Anterior cingulate cortex (tissue), 58 donors: ENCODE measurements around the gene HS1BP3.

Experiments
- DNase-seq, 58 donors: peaks; one replicate each; lab custom pipeline; 2025; lab: John Stamatoyannopoulos, UW

HS1BP3 gene

DNA sequence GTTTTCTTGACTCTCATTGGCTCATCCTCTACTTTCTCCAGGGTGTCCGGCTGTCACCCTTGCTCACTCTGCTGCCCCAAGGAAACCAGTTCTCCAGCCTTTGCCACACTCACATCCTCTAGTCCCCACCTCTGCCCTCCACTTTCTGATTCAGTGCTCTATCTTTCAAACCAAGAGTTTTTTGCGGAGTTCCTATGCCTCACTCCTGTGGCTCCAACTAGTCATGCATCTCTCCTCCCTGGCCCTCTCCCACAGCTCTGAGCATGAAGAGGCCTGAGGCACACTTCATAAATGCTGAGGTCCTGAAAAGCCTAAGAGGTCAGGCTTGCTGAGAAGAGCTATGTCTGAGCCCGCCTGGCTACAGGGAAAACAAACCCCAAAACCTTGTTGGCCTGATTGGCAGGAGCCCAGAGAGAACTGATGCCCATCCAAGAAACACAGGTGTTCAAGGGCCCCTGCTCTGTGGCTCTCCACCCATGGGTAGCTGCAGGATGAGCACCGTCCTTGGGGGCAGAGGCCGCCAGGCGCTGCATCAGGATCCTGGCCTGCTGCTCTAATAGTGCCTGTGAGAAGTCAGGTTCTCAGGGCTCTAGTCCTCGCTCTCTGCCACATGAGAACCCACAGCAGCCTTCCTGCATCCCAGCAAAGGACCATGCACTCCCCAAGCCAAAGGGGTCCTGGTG lies 42.1 kb downstream of the HS1BP3 start:
- DNase-seq: no peak

DNA sequence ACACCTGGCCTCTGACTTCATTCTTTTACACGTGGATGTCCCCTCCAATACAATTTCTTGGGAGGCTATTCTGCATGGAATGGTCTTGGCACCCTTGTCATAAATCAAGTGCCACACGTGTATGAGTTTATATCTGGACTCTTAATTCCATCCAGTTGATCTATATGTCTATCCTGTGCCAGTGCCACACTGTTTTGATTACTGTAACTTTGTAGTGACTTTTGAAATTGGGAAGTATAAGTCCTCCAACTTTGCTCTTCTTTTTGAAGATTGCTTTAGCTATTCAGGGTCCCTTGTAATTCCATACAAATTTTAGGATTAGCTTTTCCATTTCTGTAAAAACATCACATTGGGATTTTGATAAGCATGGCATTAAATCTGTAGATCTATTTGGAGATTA lies 43.5 kb downstream of the HS1BP3 start:
- no peak for DNase-seq

DNA sequence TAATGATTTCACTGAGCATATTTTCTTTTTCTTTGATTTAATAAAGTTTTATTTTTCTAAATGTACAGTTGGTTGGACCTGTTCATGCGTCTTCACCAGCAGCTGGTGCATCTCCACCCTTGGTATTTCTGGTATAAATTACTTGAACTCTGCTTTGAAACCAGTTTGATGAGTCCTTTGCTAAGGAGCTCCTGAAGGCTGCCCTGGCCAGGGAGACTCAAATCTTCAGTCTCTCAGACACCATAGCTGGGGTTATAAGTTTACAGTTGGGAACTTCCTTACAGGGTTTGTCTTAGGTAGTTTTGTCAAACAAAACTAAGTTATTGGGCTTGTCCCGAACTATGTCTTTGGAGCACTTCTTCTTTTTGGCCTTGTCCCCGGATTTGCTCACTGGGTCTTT lies 44.7 kb downstream of the HS1BP3 start:
- no peak for DNase-seq

DNA sequence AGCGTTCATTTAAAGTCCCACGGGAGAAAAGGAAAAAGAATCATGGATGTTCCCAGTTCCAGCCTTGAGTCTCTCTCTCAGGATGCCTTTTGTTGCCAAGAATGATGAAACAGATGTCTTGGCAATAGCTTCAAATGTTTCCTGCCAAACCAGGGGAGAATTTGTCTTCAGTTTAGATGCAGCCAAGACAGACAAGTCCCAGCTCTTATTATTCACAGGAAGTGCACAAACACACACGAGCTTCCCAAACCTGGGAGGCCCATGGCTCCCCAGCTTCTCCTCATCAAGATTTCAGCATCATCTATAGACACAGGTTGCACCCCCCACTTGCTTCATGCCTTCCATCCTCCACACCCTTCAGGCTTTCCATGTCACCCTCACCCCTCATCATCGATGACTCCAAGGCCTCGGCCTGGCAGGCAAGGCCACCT lies 45.9 kb downstream of the HS1BP3 start:
- peak in 4 of 58 donors; percentile 31 to 62 (median 54) for DNase-seq

DNA sequence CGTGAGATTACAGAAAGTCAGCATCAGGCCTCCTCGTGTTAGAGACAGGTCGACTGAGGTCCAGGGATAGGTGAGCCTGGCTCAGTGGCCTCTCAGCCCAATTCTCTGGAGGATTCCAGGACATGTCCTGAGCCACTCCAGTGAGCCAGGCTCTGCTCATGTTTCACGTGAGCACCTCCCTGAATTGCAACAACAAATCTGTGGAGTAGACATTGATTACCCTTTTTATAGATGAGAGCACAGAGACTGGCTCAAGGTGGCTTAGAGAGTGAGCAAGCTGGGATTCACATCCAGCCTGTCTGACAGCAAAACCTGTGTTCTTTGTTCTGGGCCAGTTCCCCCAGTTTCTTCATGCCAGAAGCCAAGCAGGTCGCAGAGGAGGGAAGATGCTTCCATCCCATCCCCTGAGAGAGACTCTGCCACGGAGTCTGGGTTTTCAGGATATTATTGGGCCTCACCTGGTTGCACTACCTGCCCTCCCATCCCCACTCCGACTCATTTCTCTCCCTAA lies 46.4 kb downstream of the HS1BP3 start:
- no peak for DNase-seq

DNA sequence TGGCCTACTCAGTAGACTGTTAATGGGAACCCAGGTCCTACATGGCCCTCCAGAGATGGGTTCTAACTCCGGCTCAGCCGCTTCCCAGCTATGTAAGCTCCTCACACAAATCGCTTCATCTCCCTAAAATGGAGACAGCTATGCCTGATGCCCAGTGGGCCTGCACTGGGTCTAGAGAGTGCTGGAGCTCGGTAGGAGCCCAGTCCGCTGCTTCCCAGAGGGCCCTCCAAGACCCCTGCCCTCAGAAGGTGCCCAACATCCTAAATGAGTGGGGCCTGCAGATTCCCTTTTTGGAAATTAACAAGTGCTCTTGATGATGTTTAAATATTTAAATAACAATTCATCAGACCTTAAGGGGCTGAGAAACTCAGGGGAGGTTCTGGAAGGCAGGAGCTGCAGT lies 47.1 kb downstream of the HS1BP3 start:
- DNase-seq: no peak

DNA sequence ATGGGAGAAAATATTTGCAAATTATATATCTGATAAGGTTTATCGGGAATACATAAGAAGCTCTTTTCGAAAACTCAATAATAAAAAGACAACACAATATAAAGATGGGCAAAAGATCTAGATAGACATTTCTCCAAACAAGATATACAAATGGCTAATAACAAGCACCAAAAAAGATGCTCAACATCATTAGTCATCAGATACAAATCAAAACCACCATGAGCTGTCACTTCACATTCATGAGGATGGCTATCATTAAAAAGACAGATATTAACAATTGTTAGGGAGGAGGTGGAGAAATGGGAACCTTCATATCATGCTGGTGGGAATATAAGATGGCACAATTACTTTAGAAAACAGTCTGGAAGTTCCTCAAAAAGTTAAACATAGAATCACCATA lies 48.1 kb downstream of the HS1BP3 start:
- DNase-seq: no peak

DNA sequence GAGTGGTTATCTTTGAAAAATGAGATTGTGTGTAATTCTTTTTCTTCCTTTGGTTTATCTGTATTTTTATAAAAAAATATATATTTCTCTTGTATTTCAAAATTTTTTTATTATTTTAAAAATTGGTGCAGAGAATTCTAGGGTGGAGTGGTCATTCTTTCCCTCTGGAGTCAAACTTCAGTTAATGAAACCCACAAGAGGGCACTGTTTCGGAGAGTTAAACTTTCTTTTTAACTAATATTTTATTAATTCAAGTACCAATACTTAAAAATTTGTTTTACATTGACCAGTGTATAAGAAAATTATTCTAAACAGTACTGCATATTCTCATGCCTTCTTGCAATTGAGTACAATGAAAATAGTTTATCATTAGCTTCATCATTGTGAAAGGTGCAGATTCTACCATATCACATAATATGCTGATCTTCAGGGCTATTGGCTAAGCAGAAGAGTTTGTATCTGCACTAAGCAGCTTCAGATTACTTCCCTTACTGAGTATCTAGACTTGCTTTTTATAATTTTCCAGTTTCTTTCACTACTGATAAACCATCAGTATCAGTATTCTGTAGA lies 50.1 kb downstream of the HS1BP3 start:
- peak in 1 of 58 donors; percentile 25 for DNase-seq

DNA sequence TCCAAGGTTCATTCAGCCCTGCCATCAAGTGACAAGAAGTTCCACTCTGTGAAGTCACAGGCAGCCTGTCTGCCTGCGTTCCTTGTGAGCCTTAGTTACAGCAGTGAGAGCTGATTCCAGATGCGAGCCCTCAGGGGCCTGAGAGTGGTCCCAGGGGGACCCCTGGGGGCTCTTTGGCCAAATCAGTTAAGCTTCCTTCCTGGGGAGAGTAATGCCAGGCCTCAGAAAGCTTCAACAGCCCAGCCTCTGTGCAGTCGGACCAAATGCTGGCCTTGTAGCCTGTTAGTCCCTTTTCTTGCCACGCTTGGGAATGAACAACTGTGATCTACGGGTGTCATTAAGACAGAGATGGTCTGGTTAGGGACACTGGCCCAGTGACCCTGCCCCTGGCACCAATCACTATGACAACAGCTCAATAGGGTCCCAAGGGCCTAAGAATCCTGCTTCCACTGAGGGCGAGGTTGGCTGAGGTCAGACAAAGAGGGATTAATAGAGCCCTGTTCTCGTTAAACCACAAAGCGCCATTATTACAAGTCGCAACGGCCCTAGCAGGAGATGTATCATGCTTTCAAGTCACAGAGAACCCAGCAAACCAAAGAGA lies 50.9 kb downstream of the HS1BP3 start:
- DNase-seq: peak in 44 of 58 donors; percentile 15 to 88 (median 62)

DNA sequence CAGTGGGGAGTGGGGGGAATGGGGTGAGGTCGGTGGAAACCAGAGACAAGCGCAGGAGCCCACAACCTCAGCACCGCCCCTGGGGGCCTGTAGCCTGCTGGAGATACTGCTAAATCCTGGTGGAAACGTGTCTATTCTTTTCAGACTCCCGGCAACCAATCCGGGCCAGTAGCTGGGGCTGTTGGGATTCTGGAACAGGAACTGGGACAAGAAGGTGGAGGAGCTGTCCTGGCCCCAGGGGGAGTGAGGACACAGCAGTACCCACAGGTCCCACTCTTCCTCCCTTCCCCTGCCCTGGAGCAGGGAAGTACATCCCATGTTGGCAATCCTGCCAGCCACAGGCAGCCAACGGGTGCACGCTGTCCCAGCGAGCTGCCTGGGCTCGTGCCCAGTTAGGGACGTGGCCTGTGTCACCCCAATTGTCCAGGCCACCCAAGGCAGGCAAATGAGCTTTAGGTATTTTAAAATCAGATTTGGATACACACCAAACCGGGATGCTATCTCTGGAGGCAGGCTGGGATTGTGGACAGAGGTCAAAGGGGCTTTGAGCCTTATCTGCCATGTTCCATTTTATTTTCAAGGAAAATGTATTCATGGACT lies 51.8 kb downstream of the HS1BP3 start:
- peak in 47 of 58 donors; percentile 9 to 84 (median 64) for DNase-seq

DNA sequence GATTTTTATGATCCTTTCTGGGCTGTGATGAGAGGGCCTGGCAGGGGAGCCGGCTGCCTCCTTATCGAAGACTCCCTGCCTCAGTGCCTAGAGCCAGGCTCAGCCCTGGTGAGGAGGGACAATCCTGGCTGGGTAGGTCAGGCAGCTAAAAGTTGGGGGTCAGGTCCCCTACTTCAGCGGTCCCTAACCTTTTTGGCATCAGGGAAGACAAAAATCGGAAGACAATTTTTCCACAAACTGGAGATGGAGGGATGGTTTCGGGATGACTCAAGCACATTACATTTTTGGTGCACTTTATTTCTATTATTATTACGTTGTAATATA lies 53.1 kb downstream of the HS1BP3 start:
- DNase-seq: no peak

DNA sequence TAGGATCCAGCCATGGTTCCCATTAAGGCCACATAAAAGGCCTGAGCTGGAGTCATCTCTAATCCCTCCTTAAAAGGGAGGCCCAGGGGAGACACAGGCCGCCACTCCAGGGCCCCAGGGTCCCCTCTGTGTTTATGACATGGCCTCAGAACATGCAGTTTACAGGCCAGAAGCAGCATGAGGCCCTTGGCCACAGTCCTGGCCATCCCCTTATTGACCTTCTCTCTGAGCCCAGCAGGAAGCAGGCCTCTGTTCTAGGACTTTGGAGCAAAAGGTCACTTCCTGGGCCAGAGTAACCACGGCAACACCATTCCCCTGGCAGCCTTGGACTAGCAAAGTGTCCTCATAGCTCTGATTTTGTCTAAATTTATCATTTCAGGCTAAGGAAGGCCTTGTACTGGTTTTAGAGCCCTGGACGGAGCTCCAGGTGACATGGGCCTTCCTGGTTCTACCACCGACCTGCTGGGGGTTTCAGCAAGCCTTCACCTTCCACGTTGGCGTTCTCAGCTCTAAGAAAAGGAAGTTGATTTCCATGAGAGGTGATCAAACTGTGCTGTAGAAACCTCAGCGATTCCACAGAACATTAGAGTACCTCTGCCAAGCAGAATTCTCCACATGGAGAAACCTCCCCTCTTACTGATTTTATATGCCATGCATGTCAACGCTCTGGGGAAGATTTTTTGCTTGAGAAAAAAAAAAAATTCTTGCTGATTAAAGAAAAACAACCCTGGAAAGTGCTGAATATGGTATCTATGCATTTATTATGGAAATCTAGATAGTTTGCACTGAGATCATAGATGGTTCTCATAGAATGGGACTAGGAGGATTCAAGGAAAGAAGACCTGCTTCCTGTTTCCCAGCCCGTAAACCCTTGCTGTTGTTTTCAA lies 53.7 kb downstream of the HS1BP3 start:
- DNase-seq: peak in 1 of 58 donors; percentile 17

DNA sequence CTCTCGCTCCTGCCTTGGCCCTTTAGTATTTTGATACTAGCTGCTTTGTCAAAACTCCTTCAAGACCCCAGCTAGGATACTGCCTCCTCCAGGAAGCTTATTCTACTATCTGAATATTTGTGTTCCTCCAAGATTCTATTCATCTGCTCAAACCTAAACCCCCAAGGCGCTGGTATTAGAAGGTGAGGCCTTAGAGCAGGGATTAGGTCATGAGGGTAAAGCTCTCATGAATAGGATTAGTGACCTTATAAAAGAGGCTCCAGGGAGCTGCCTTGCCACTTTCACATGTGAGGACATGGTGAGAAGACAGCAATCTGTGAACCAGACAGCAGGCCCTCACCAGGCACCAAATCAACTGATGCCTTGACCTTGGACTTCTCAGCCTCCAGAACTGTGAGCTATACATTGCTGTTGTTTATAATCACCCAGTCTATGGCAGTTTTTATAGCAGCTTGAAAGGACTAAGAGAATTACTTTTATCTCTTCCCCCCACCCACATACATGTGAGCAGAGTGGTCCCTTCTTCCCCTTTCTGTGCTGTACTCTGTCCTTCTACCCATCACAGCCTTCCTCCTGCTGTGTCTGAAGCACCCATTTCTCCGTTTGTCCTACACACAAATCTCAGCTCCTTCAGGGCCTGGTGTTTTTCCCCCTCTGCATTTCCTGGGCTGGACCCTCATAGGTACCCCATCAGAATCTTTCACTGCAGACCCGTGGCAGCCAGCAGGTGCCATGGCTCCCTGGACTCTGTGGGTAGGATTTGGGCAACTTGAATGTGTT lies 54.5 kb downstream of the HS1BP3 start:
- no peak for DNase-seq

DNA sequence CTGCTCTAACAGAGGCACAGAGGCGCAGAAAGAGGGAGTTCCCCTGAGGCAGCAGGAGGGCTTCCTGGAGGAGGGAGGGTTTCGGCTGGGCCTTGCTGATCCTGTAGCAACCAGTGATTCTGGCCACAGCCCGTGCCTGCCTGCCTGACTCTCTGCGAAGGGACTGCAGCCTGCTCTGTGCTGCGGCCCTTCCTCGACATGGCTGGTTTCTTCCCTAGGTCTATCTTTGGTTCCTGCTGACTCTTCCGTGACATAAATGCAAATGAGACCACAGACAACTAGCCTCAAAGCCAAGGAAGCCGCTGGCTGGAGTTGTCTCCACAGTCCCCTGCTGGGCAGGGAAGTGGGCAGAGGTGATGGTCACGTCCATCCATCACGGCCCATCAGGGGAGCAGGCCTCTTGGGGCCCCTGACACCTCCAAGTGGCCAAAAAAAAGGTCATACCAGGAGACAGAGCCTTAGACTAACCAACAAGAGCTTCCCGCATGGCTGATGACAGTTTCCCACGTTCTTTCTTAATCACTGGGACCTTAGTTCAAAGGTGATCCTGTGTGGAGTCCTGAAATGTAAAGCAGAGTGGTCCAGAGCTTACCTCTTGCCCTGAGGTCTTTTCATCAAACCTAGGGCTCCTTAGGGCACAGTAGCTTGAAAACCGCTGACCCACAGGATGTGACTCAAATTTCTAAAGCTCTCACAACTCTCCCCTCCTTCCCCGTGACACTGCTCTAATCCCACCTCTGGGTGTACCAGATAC lies 55.3 kb downstream of the HS1BP3 start:
- DNase-seq: no peak

DNA sequence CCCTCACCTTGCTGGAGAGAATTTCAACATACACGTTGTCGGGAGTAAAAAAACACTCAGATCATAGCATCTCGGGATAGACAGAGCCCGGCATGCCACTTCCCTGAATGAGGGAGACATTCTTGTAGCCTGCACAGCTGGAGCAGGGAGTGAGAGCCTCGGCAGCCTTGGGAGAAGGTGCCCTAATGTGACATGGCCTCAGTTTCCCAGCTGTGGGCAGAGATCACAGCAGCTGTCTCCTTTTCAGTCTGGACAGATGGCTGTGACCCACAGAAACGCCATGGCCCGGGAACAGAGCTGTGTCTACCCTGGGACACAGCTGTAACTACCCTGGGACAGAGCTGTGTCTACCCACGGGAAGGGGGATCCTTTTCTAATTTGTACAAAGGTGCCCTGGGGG lies 55.9 kb downstream of the HS1BP3 start:
- DNase-seq: no peak

DNA sequence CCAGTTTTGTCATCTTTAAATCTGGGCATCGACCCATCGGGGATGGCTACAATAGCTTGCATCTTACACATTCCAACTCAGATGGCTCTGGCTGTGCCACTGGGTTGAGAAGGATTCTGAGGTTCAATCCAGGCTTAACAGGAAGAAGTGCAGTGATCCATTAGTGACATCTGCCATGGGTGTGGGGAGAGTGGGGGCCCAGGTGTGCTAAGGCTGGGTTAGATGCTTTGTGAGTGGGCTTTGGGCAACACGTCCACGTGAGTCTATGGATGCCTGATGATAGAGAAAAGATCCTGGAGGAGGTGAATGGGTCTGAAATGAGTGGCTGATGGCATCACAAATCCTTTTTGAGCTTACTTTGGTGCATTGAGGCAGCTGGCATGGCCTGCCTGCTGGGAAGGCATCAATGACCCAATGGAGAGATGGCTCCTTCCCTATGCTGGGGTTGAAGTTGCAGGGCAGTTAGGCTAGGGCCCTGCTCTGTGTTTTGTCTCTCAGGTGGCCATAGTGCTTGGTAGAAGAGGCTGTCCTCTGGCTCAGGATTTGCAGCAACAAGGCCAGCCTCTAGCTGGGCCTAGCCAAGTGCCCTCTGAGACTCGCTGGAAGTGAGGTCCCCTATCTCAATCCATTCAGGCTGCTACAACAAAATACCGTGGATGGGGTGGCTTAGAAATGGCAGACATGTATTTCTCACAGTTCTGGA lies 56.7 kb downstream of the HS1BP3 start:
- DNase-seq: no peak

DNA sequence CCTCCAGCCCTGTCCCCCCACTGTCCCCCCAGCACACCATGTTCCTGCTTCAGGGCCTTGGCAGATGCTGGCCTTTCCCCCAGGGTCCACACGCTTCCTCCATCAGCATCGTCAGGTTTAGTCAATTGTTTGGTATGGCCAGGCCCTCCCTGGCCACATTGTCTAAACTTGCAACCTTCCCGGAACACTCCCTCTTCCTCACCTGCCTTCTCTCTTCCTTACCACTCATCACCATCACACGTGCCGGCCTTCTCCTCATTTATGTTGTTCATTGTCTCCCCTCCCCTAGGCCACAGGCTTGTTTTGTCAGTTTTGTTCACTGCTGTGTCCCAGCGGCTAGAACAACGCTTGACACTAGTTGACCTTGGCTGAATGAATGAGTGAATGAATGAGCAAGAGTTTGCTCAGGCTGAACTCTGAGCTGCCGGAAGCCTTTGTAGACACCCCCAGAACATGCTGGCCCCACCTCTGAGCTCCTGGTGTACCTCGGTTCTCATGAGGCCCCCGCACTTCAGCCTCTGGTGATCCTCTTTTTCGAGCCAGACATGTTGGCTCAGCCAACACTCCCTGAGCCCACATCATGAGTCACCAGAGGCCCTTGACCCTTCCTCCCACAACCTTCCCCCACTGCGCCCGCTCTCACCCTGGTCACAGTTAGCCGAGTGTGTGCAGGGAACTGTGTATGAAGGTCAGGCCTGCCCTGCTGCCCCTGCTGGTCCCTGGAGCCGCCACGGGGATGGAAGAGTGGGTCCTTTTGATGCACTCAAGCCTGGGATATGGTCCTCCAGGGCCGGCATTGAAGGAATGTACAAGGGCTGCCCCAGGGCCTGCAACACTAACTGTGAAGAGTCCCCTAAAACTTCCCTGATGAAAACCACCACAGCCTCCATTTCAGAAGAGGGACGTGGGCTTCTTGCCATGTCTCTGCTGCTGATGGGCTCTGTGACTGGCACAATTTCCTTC lies 57.5 kb downstream of the HS1BP3 start:
- DNase-seq: no peak
